Cortex of kidney (tissue), 1 donor: ENCODE data around the gene ZMYND8.

Experiments used
- DNase-seq: peaks from one replicate; lab custom pipeline; 2025; lab: John Stamatoyannopoulos, UW

ZMYND8 gene

DNA sequence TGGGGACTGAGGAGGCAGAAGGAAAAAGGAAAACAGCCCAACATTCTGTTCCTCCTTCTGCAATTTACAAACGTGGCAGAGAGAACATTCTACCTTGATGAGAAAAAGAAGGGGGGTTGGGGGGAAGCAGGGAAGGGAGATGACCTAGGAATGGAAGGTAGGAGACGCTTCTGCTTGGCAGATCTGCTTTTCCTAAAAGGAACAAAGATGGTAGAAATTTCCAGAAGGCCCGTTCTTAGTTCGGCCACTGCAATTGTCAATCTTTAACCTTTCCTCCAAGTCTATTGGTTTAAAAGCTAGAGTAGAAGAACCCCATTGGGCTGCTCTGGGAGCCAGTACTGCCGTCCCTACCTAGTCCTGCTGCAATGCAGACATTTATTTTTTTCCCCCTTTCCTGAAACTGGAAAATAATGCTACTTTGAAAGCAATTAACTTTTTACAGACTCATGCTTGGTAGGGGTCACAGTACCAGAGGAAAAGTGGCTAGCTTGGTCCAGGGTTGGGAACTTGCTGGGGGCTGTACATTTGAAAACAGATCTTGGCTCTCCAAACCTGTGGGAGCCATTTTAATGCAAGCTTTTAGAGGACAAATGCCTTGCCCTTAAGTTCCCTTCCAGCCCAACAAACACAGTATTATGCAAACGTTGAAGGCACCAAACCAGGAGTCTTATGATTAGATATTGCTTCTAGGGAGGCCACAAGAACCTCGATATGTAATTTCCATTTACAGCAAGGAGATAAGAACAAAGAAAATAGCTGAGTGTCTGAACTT is 2.6 kb downstream of the ZMYND8 start:
- DNase-seq = no peak

DNA sequence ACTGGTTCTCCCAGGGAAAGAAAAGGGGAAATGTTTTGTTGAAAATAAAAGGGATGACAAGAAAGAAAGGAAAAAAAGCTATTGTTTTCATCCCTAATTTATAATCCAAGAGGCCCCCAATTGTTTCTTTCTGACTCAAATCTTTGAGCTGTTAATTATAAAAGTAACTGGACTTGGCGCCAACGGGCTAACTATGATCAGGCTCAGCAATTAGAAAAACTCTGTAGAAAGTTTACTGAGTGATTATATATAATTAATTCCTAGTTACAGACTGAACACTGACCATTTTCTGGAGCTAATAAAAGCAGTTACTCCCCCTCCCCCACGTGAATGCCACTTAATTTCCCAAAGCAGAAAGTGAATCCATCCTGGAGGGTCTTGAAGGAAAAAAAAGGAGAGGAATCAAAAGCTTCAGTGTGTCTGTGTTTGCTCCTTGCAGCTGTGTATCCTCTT is 3.2 kb downstream of the ZMYND8 start:
- no peak for DNase-seq

DNA sequence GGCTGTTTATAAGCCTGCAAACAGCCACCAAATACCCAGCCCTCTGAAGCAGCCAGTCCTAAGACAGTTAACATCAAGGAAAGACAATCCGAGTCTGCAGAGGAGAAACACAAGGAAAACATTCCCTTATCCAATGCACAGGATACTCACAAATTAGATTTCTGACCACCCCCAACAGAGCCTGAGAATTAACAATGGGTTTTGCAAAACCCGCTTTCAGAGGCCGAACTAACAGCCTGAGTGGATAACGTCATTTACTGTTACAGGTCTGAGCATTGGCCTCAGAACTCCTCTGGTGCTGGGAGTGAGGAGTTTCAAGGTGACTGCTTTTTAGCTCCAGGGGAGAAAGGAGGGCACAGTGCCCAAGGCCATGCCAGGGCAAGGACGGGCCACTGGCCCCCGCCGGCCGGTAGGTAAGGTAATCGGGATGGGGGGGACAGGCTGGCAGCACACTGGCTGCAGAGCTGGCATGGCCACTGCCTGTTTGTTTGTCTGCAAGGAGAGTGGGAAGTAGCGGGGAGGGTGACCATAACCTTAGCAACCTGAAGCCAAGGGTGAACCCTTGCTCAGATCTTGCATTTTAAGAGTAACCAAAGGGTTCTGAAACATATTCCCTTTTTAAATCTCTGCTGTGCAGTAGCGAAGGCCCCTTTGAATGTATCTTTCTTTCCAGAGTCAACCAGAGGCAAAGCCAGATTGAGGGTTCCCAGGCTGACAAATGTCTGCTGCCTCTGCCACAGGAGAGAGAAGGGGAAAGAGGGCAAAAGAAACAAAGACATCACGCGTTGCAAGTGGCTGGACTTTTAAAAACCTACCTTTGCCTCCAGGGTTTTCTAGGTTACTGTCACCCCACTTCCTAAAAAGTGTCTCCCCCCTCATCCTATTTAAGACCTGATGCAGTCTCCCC is 3.9 kb downstream of the ZMYND8 start:
- no peak for DNase-seq

DNA sequence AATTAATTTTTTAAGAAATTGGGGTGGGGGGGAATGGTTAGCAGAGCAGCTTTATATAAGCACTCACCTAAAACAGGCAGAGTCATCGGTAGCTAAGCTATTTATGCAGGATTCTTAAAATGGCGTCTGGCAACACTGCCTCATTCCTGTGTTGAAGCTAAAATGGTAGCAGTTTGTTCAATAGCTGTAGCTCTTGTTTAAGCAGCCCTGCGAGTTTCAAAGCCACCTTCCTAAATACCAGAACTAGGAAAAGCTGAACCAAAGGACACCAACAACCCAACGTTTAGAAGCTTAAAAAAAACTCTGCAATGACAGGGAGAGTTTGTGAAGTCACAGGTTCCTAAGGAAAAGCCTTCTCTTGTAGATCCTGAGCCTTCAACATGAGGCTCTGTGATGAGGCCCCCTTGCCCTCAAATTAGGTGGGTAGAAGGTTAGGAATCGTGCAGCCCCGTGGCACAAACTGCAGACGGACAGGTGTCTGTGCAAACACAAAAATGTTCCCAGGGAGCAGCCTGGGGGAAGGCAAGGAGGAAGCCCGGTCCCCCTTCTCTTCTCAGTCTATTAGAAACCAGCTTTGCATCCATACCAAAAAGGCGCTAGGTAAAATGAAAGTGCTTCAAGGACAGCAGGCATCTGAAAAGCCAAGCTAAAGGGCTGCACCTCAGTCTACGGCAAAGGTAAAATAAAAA is 4.7 kb downstream of the ZMYND8 start:
- DNase-seq = no peak

DNA sequence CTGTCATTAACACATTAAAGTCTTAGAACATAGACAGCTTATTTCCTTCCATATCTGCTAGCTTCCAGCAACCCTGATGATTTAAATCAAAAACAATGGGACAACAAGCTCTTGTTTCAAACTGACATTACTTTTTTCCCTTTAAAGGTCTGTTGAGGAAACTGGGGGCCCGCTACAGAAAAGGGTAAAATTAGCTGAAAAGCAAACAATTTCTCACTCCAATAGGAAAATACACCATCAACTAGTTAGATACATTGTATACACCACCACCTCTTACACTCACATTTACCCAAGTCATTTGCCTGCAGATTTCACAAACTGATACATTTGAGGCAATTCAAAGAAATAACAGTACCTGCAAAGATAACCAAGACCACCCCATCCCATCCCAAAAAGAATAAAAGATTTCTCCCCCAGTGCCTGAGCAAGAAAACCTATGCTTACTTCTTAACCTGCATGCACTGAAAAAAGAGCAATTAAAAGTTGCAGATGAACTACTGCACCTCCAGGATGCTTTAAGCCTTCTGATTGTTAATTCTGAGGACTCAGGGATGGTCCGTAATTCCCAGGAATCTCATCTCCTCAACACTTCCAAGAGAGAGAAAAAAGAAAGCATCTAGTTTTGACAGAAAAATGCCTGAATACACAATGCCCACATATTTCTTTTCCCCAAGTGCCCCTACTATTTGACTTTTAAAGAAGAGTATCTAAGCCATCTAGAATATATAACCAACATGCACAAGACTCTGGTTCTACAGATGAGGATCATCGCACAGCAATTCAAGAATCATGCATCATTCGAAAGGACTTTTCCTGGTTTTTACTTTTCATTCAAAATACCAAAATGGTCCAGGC is 5.6 kb downstream of the ZMYND8 start:
- DNase-seq = no peak

DNA sequence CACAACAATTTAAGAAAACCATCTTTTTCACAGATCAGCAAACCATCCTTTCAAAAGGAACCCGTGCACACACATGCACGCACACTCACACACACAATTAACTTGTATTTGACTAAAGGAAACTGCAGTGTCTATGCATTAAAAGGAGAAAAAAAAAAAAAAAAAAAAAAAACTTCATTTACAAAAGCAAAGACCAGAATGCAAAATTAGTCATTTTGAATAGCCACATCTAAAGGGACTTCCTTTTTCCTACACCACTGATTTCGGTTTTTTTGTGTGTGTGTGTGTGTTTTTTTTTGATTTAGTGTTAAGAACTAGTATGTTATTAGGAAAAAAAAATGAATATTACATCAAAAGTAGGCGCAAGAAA is 6.3 kb downstream of the ZMYND8 start:
- DNase-seq = no peak

DNA sequence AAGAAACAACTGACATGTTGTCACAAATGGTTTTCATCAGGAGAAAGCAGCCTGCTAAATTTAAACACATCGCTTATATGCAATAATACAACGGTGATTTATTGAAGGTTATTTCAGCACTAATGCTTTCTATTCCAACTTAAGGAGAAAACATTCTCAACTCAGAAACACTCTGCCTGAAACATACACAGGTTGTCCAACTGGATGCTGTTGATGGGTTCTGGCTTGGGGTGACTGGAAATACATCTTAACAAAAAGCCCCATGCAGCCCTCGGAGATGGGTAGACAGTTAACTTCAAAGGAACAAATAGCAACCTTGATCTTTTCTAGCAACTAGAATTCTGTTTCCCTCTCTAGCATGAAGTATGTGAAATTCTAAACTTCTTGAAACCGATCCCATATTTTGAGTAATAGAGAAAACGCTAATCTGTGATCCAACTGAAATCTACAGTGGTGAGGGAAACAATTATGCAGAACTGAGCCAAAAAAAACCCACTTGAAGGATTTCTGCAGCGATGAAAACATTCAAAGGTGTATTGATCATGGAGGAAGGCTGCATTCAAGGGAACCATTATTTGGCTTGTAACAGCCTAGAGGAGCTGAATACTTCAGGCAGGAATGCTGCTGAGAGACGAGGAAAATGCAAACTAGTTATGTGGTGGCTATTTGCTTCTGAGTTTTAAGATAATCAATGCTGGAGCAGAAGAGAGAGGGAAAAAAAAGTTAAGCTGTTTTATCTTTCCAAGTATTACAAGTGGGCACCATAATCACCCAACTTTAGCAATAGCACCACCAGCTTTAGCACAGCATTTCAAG is 6.9 kb downstream of the ZMYND8 start:
- DNase-seq = no peak

DNA sequence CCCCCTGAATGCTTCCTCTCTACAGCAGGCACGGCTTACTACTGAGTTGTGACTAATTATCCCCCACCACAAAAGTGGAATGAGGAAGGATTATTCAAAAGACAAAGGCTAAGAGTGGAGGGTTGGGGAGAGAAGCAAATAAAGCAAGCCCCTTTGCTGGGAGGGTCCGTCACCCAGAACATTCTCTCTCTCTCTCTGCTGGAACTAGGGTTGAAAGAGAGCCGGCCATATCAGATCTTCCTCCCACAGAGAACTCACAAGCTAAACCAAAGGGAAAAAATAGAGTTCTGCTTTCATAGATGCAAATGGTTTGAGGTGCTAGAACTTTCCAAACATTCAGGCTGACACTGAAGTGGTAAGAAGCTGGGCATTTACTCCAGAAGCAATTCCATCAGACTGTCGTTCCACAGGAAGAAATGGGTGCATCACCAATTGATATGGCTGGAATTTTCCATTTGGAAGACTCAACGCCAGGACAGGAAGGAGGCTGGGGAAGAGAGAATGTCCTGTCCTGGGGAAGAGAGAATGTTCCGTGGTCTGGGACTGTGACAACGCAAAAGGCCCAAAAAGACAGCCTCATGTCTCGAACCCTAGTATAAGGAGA is 7.9 kb downstream of the ZMYND8 start:
- no peak for DNase-seq

DNA sequence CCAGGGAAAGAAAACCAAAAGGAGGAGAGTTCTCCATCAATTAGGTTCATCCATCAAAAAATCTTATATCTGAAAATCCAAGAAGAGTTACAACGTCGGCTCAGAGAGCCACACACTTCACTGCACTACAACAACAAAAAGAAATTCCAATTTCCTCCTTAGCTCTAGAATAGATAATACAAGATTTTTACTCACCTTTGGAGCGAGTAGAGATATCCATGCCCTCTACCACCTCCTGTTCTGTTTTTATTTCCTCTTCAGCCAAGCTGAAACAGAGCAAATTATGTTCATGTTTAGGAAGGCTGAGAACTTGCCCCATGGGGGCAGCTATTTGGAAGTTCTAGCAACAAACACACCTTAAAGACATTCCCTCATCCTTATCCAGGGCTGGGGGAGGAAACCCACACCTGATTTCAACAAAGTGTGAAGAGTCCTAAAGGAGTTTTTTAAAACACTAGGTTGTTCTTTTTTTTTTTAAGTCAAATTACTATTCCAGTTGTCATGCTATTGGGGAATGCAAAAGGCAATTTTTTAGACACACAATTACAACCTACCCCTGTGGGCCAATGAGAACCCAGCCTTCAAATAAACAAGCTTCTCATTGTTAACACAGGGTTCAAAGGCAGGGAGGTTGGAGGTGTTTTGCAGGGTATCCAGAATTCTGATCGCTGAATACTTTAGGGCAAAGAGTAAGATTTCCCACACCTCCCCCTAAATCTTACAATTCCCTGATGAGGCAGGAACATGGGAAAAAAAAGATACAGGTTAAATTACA is 8.7 kb downstream of the ZMYND8 start:
- no peak for DNase-seq

DNA sequence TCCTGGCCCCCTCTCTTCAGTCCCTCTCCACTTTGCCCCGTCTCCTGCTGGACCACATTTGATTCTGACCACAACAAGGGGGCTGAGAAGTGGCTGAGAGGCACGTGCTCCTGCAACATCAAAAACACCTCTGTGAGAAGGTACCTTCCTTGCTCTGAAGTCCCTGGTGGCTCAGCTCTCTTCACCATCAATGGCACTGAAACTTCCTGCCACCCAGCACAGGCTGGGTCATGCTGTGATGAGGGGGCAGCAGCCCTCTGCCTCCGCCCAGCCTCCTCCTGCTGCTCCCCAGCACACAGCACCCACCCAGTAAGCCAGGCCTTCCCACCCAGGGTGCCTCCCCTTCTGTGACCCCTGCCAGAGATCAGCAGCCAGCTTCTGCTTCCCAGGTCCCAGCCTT is 10.3 kb downstream of the ZMYND8 start:
- no peak for DNase-seq

DNA sequence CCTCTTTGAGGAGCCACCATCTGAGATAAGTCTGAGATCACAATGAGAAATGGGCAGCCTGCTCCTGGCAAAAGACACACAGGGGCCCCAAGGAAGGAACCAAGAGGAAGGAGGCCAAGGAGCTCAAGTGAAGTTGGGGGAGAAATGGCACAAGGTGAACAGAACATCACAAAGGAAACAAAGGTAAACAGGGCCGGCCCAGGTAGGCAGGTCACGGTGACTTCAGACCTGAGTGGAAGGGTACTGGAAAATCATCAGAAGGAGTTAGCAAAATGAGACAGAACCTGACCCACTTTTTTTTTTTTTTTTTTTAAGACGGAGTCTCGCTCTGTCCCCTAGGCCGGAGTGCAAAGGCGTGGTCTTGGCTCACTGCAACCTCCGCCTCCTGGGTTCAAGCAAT is 11.3 kb downstream of the ZMYND8 start:
- no peak for DNase-seq

DNA sequence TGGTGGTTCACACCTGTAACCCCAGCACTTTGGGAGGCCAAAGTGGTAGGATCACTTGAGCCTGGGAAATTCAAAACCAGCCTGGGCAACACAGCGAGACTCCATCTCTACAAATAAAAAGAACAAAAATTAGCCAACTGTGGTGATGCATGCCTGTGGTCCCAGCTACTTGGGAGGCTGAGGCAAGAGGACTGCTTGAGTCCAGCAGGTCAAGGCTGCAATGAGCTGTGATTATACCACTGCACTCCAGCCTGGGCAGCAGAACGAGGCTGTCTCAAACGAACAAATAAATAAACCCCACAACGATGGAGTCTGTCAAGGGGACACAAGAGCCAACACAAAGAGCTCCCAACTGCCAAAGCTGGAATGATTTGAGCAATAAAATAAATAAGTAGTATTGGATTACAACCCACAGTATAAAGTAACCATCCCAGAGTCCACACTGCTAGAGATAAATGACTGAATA is 13.5 kb downstream of the ZMYND8 start:
- DNase-seq = no peak

DNA sequence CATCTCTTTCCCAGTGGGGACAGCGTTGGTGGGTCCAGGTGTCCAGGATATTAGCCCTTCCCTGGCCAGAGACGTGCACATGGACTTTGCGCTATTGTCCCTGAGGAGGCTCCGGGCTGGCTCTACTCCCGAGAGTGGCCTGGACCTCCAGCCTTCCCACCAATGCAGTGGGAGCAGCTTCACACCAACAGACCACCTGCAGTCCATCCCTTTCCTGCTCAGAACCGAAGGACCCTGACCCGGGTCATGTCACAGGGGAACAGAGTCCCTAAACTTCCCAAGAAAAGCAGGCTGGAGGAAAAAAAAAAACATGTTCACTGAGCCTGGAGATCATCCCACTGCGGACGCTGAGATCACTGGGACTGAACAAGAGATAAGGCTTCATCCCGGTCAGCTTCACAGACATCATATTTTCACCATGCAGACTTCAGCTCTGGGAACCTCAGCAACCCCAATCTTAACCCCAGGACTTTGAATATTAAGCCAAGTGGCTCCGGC is 18.3 kb downstream of the ZMYND8 start:
- DNase-seq = no peak

DNA sequence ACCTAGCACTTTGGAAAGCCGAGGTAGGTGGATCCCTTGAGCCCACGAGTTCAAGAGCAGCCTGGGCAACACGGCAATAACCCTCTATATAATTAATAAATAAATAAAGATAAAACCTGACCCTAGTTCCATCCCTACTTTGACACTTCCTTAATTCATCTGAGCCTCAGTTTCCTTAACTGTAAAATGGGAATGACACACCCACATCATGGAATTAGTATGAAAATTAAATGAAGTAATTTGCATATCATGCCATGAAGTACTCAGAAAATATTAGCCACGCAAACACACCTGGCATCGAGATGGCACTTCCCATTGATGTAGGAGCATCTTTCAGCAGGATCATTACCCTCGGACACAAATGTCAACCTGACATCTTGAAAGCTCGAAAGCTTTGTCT is 19.1 kb downstream of the ZMYND8 start:
- DNase-seq = no peak

DNA sequence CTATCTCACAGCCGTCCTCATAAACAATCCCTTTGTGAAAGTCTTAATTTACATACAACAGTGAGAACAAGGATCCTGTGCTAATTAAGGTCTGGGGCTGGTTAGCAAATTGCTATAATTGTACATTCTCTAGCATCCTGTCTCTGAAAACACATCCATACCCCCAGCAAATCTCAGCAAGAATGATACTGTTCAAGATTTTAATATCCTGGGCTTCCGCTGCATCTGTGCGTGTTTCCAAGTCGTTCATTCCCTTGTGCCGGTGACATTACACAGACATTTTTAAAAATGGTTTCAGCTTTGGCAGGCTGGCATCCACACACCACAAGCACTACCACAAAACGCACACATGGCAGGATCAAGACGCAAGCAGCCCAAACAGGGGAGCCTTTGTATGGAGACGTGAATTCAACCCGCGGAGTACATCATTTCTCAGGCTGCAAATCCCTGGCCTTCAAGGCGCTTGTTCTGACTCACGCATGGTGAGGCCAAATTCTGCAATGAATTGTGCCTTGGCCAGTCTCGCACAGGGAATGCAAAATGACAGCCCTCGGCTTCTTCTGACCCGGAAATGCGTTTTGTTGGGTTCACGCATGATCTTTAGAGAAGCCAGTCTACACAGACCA is 20.3 kb downstream of the ZMYND8 start:
- no peak for DNase-seq

DNA sequence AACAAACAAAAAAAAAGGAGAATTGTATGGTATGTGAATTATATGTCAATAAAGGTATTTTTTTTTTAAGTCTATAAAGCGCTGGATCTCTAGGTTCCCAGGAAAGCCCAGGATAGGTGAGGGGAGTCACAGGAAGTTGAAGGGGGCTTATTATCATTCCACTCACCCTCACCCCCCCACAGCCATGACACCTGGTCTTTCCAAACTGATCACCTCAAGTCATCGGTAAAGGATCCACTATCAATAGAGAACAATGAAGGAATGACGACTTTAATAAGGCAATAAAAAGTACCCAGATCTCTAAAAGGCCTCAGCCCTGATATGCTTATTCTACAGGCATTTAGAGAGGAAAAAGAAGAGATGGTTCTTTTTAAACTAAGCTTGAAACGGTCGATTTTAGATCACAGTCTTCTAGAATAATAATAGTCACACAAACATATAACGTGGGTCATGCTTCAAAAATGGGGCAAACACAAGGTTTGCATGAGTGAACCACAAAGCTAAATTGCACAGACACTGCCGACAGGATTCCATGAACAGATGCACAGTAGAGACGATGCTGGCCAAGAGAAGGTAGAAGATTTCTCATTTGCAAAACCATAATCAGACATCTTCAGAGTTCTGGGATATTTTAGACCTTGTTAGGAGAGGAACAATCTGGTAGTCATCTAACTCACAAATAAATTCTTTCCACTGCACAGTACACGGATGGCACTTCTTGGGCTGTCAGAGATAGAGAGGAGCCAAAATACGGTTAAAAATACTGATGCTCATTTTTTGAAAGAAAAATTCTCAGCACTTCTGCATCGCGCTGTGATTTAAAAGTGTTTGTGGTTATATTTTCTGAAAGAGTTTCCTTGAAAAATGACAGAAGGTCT is 21.0 kb downstream of the ZMYND8 start:
- no peak for DNase-seq

DNA sequence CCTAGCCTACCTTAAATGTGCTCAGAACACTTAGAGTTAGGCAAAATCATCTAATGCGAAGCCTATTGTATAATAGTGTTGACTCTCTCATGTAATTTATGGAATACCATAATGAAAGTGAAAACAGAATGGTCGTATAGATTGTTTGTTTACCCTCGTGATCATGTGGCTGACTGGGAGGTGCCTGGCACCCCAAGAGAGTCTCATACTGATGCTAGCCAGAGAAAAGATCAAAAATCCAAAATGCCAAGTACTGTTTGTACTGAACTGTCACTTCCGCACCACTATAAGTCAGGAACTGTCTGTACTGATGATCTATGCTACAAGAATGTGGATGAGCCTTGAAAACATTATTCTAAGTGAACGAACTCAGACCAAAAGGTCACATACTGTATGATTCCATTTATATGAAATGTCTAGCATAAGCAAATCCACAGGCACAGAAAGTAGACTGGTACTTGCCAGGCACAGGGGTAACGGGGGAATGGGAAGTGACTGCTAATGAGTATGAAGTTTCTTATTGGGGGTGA is 22.4 kb downstream of the ZMYND8 start:
- no peak for DNase-seq
